Right lobe of liver (tissue), 4 donors: ENCODE measurements around the gene NRP2.
A peak's percentile ranks its signal among the peaks of the same experiment; 100 is the strongest.

ENCODE experiments used
- CTCF ChIP-seq, 4 donors: fragments of 200-600 bp in 3 of 4; fragments of 450-650 bp in 1 of 4; IDR thresholded peaks; one replicate each; pipeline versions ENCODE4 v1.5.1 to v1.8.0; 2016 to 2022; ENCODE audit warnings: antibody characterized with exemption in 4 of 4, mild to moderate bottlenecking in 2 of 4
- POLR2A ChIP-seq: fragments of 450-650 bp; IDR thresholded peaks from one replicate; pipeline ENCODE4 v1.6.1; 2017; ENCODE audit warnings: antibody characterized with exemption, mild to moderate bottlenecking
- donor health status: DM: no; HTN: no; CAD: no.
- donor health status: DM: no; HTN: no; CAD: no.
- donor health status: DM: no; HTN: yes; CAD: no.

- TF ChIP-seq CTCF (IDR thresholded peaks at IDR 0.05) (no peak), POLR2A (peak; percentile 22)
Measured at GRCh38 chr2:205806143-205806905, 124.0 kb downstream of the NRP2 start.
